Activated T-cell treated with anti-CD3 and anti-CD28 coated beads, Interleukin-2, amount 50 U/mL, for 48 hours (primary cell): ENCODE data around the gene GNAT2.
"Not testable (repeated sequence)": the region's sequence is repeated elsewhere in the genome, so short reads cannot be mapped to it uniquely, and the experiment has no call there.

Source experiments
- DNase-seq, 2 experiments: peaks; one replicate each; pipeline ENCODE4 v3.0.0-alpha.2; 2020

The GNAT2 gene

GRCh38 chr1:109619576-109620400 lies at the start of gene GNAT2, which contains the start of gene AMPD2:
GNAT2 (minus strand) TSS chr1:109619616; CDS start chr1:109612870, 6,746 bp downstream.
AMPD2 (plus strand) TSS chr1:109619837; CDS start chr1:109621176, 1,339 bp downstream.
- DNase-seq = peak; percentile 83 to 87

- peak in 1 of 2 experiments; percentile 25 for DNase-seq
These were observed 48.8 kb upstream of the GNAT2 start for GRCh38 chr1:109668123-109668775.

GRCh38 chr1:109667452-109668122 lies 48.2 kb upstream of the GNAT2 start, which contains the start of gene GSTM2:
GSTM2 (plus strand) TSS chr1:109668057; CDS start chr1:109668116, 59 bp downstream.
- DNase-seq = peak; percentile 93

- no peak for DNase-seq
These were observed 45.3 kb upstream of the GNAT2 start for GRCh38 chr1:109664671-109665070.

DNA sequence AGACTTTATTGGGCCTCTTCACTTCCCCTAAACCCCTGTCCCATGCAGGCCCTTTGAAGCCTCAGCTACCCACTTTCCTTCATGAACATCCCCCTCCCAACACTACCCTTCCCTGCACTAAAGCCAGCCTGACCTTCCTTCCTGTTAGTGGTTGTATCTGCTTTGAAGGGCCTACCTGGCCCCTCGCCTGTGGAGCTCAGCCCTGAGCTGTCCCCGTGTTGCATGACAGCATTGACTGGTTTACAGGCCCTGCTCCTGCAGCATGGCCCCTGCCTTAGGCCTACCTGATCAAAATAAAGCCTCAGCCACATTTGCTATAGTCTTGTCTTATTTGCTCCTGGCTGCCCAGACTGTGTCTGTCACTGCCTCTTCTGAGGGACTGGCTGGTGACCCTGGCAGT lies 42.0 kb upstream of the GNAT2 start:
- no peak for DNase-seq

- DNase-seq = not testable (repeated sequence)
These were observed 41.2 kb upstream of the GNAT2 start for GRCh38 chr1:109660691-109661026.

GRCh38 chr1:109659997-109660690 lies 40.7 kb upstream of the GNAT2 start:
- no peak for DNase-seq

- DNase-seq = no peak
These were observed 39.7 kb upstream of the GNAT2 start for GRCh38 chr1:109659145-109659544.

GRCh38 chr1:109658533-109659042 lies 39.2 kb upstream of the GNAT2 start:
- no peak for DNase-seq

DNA sequence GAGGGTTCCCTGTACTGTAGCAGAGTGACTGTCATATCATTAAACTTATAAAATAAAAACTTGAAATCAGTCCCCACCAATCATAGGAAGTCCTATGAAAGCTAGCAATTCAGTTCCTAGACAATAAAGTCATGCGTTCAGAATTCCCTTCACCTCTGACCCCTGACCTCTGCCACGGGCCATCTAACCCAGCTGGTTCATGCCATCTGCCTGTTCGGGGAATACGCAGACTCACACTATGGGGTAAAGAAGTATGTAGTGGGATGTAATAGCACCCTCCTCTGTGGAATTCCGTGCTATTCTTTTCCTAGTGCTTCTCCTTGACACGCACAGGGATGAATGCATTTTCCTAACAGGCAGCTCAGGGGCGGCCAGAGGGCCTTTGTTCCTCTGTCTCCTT lies 38.6 kb upstream of the GNAT2 start:
- no peak for DNase-seq

- no peak for DNase-seq
These were observed 38.0 kb upstream of the GNAT2 start for GRCh38 chr1:109657395-109657794.

GRCh38 chr1:109655615-109656519 lies 36.5 kb upstream of the GNAT2 start, which contains the start of gene GSTM4:
GSTM4 (plus strand) TSS chr1:109656099; CDS start chr1:109656390, 291 bp downstream.
- DNase-seq = peak; percentile 84 to 87

- DNase-seq = no peak
These were observed 35.1 kb upstream of the GNAT2 start for GRCh38 chr1:109654519-109654918.

- no peak for DNase-seq
These were observed 33.9 kb upstream of the GNAT2 start for GRCh38 chr1:109653306-109653705.

GRCh38 chr1:109652402-109652801 lies 33.0 kb upstream of the GNAT2 start:
- DNase-seq = no peak

- no peak for DNase-seq
These were observed 31.2 kb upstream of the GNAT2 start for GRCh38 chr1:109650609-109651008.

GRCh38 chr1:109649491-109649914 lies 30.1 kb upstream of the GNAT2 start:
- no peak for DNase-seq

GRCh38 chr1:109644670-109645069 lies 25.3 kb upstream of the GNAT2 start:
- no peak for DNase-seq

- DNase-seq = peak; percentile 96
These were observed 24.2 kb upstream of the GNAT2 start for GRCh38 chr1:109643385-109644230.

GRCh38 chr1:109642626-109643025 lies 23.2 kb upstream of the GNAT2 start:
- no peak for DNase-seq
